PC-3 (cell line): ENCODE data around the gene TMEM127.

Experiments used
- EZH2 ChIP-seq: fragments of 300-600 bp; sonication (generic); IDR thresholded peaks from one replicate; pipeline ENCODE4 v1.6.1; 2017; ENCODE audit warnings: antibody characterized with exemption, mild to moderate bottlenecking, low read length; ENCODE audit not compliant: unreplicated experiment
- EZH2phosphoT487 ChIP-seq: fragments of 300-600 bp; sonication (generic); IDR thresholded peaks from 2 replicates; pipeline ENCODE4 v1.6.1; 2018; ENCODE audit warnings: mild to moderate bottlenecking, antibody characterized with exemption, low read length, borderline replicate concordance
- TF ChIP-seq, protein P1 (sequence below): fragments of 300-600 bp; sonication (generic); conservative IDR thresholded peaks from 2 replicates; pipeline ENCODE4 v1.5.1; 2017; ENCODE audit warnings: antibody characterized with exemption, low read depth, mild to moderate bottlenecking, low read length

- no peak for TF ChIP-seq EZH2
- TF ChIP-seq, protein P1, sequence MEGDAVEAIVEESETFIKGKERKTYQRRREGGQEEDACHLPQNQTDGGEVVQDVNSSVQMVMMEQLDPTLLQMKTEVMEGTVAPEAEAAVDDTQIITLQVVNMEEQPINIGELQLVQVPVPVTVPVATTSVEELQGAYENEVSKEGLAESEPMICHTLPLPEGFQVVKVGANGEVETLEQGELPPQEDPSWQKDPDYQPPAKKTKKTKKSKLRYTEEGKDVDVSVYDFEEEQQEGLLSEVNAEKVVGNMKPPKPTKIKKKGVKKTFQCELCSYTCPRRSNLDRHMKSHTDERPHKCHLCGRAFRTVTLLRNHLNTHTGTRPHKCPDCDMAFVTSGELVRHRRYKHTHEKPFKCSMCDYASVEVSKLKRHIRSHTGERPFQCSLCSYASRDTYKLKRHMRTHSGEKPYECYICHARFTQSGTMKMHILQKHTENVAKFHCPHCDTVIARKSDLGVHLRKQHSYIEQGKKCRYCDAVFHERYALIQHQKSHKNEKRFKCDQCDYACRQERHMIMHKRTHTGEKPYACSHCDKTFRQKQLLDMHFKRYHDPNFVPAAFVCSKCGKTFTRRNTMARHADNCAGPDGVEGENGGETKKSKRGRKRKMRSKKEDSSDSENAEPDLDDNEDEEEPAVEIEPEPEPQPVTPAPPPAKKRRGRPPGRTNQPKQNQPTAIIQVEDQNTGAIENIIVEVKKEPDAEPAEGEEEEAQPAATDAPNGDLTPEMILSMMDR: no peak
- TF ChIP-seq EZH2phosphoT487: no peak
These were observed 40.1 kb upstream of the TMEM127 start for GRCh38 chr2:96305979-96306308.
